HG02798 (cell line): ENCODE measurements around the gene DDX49.
"Not testable (repeated sequence)": the region's sequence is repeated elsewhere in the genome, so short reads cannot be mapped to it uniquely, and the experiment has no call there.

Experiments used
- ATAC-seq: cut with Tn5 transposase; IDR thresholded peaks from one replicate; pipeline ENCODE4 v1.9.1; 2021; ENCODE audit warnings: mild to moderate bottlenecking; ENCODE audit not compliant: unreplicated experiment, poor library complexity

DDX49 gene

DNA sequence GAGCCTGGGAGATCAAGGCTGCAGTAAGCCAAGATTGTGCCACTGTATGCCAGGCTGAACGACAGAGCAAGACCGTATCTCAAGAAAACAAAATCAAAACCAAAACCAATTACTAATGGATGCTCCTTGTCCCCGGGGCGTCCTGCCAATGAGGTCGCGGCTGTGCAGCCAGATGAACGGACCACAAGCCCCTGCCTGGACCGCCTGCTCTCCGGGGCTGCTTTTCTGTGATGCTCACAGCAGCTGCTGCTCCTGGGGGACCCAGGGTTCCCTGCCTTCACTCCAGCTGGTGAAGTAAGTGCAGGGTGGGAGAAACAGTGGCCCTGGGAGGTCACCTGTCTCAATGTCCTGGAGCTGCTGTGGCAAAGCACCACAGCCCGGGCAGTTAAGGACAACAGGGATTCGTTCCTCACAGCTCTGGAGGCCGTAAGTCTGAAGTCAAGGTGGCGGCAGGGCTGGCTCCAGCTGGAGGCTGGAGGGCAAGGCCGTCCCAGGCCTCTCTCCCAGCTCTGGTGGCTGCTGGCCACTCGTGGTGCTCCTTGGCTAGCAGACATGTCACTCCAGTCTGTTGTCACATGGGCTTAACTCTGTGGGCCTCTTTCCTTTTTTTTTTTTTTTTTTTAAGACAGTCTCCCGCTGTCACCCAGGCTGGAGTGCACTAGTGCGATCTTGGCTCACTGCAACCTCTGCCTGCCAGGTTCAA lies 10.4 kb upstream of the DDX49 start:
- ATAC-seq: no peak

DNA sequence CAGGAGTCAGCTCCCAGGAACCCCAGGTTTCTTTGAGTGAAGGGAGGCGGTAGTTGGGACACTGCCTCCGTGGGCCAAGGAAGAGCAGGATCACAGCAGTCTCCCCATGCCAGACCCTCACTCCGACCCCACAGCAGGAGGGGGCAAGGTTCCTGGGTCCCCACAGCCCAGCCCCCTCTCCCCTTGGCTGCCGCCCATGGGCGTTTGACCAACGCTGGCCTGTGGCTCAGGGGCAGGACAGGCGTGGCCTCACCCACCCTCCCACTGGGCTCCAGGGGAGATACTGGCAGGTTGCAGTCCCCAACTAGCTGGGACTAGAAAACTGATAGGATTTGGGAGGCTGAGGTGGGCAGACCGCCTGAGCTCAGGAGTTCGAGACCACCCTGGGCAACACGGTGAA lies 9.5 kb upstream of the DDX49 start:
- no peak for ATAC-seq

GRCh38 chr19:18910801-18911436 lies 8.6 kb upstream of the DDX49 start:
- ATAC-seq: no peak

GRCh38 chr19:18912933-18913332 lies 6.6 kb upstream of the DDX49 start:
- ATAC-seq: no peak

DNA sequence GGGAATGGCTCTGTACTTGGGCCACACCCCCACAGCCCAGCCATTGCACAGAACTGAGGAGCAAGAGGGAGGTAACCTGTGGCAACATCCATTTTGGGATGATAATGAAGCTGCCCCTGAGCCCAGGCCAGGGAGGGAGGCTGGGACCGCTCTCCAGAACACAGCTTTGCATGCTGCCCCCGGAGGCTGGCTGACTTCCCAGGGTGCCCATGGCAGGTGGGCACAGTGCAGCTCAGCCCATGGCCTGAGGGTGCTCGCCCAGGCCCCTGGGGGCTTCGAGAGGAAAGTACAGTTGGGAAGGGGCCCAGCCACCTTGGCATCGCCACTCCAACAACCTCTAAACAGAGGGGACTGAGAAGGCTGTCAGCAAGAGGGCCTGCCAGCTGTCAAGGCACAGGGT lies 6.0 kb upstream of the DDX49 start:
- ATAC-seq: no peak

- ATAC-seq: no peak
Measured at GRCh38 chr19:18915639-18916038, 3.9 kb upstream of the DDX49 start.

- not testable (repeated sequence) for ATAC-seq
Measured at GRCh38 chr19:18917593-18917992, 1.9 kb upstream of the DDX49 start.

GRCh38 chr19:18919900-18920214 lies 342 bp downstream of the DDX49 start:
- ATAC-seq: no peak

GRCh38 chr19:18920400-18920799 lies 885 bp downstream of the DDX49 start:
- ATAC-seq: no peak

GRCh38 chr19:18921593-18921992 lies 2.1 kb downstream of the DDX49 start:
- ATAC-seq: no peak

DNA sequence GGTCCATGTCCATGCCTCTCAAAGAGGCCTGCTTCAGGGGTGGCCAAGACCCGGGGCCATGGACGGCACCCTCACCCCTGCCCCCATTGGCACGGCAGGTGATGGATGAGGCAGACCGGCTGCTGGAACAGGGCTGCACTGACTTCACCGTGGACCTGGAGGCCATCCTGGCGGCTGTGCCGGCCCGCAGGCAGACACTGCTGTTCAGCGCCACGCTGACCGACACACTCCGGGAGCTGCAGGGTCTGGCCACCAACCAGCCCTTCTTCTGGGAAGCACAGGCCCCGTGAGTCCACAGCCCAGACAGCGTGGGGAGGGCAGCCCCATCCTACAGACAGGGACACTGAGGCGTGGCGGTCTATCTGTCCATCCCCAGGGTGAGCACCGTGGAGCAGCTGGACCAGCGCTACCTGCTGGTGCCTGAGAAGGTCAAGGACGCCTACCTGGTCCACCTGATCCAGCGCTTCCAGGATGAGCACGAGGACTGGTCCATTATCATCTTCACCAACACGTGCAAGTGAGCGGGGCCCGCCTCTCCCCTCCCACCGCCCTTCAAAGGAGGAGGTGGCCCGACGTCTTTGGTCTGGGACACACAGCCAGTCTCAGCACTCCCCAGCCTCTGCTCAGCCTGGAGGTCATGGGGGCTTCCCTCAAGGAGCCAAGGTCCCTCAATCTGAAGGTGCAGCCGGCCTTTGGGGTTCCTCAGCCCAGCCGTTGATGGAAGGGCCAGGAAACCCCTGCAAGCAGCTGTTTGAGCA lies 2.9 kb downstream of the DDX49 start:
- ATAC-seq: no peak

- ATAC-seq: no peak
Measured at GRCh38 chr19:18924684-18925213, 5.2 kb downstream of the DDX49 start.

DNA sequence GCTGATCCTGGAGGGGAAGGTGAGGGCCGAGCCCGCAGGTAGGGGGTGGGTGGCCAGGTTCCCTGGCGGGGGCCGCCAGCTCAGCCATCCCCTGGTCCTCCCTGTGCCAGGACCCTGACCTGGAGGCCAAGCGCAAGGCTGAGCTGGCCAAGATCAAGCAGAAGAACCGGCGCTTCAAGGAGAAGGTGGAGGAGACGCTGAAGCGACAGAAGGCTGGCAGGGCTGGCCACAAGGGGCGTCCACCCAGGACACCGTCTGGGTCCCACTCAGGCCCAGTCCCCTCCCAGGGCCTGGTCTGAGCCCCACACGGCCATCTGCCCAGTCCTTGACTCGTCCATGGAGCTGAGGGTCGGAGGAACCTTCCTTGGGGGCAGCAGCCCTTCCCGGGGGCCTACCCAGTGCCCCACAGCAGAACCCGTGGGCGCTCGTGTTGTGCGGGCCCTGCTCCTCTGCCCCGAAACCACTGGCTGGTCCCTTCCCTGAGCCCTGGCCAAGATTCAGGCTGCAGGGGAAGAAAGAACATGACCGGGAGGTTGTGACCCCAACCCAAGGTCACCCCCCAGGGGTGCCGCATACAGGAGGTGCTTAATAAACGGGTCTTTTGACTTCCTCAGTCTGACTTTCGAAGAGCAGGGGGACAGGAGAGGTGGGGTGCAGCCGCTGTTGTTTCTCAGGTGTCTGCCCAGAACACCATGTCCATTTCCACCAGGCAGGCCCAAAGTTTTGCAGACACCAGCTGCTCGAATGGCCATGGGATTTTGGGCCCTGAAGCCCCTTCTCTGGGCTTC lies 8.7 kb downstream of the DDX49 start:
- ATAC-seq: no peak

DNA sequence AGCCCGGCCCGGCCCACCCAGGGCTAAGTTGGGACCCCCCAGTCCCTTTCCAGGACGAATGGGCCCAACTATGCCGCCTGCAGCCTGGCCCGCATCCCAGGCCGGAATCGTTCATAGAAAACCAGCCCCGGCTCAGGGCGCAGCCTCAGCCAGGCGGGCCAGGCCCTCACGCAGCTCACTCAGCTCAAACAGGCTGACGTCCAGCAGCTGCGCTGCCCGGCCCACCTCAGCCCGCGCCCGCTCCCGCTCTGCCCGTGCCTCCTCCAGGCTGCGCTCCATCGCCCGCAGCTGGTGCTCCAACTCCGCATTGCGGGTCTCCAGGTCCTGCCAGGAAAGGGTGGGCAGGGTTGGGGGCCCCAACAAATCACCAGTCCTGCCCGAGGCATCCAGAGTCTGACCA lies 9.8 kb downstream of the DDX49 start:
- no peak for ATAC-seq

DNA sequence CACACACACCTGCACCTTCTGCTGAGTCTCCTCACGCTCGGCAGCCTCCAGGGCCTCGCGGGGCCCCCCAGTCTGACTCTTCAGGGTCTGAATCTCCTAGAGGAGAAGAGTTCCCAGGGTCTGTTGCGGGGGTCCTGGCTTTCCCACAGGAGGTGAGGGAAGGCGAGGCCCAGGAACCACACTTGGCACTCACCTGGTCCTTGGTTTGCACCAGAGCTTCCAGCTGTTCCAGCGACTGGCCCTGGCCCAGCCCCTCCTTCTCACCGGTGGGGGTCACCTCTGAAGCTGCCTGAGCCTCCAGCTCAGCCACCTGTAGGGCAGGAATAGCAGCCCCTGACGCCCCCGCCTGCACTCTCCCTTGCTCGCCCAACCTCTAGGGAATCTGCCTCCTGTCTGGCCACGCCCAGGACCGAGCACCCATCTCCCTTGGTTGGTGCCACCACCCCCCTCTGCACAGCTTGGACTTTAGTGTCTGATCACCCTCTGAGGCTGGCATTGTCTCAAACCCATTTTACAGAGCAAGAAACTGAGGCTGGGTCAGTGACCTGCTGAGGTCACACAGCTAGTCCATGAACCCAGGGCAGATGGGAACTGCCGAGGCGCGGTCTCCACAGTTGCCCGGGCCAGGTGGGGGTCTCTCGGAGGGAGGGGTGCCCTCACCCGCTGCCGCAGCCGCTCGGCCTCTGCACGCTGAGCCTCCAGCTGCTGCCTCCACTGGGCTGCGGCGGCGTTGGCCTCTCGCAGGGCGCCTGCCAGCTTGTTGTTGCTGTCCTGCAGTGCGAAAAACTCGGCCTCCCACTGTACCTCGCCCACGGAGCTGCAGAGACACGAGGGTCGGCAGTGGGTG lies 12.0 kb downstream of the DDX49 start:
- ATAC-seq: no peak

GRCh38 chr19:18932216-18932841 lies 12.8 kb downstream of the DDX49 start:
- ATAC-seq: peak; percentile 45

GRCh38 chr19:18933297-18933696 lies 13.8 kb downstream of the DDX49 start:
- ATAC-seq: no peak

GRCh38 chr19:18939163-18939562 lies 19.6 kb downstream of the DDX49 start:
- ATAC-seq: no peak
